CD4-positive, alpha-beta T cell treated with Interleukin-6 at 100 ng/mL for 8 hours (primary cell): Measurements from ENCODE around the gene PHACTR4.
A peak's percentile ranks its signal among the peaks of the same experiment; 100 is the strongest.
"Not testable (repeated sequence)": the region's sequence is repeated elsewhere in the genome, so short reads cannot be mapped to it uniquely, and the experiment has no call there.

Source experiments
- DNase-seq: peaks from one replicate; pipeline ENCODE4 v3.0.0-alpha.2; 2020; ENCODE audit warnings: mixed read lengths, low spot score

Gene PHACTR4

GRCh38 chr1:28369371-28370238, at the start of gene PHACTR4:
Gene PHACTR4, plus strand, starts transcription at chr1:28369740. Its CDS starts 37,708 bp downstream, at chr1:28407448.
- peak; percentile 78 for DNase-seq

- no peak for DNase-seq
These were observed 47.3 kb upstream of the PHACTR4 start for GRCh38 chr1:28322194-28322593.

DNA sequence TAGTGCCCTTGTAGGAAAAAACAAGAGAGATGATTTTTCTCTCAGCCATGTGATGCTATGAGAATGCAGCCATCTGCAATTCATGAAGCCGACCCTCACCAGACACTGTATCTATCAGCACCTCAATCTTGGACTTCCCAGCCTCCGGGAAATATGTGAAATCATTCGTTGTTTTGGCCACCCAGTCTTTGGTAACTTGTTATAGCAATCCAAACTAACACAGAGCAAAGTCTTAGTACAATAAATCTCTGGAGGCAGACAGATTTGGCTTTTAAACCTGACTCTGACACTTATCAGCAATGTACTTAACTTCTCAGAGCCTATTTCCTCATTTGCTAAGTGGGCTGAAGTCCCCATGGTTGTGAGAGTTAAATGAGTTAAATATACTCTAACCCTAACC, 45.8 kb upstream of the PHACTR4 start:
- no peak for DNase-seq

GRCh38 chr1:28326515-28326914, 43.0 kb upstream of the PHACTR4 start:
- no peak for DNase-seq

DNA sequence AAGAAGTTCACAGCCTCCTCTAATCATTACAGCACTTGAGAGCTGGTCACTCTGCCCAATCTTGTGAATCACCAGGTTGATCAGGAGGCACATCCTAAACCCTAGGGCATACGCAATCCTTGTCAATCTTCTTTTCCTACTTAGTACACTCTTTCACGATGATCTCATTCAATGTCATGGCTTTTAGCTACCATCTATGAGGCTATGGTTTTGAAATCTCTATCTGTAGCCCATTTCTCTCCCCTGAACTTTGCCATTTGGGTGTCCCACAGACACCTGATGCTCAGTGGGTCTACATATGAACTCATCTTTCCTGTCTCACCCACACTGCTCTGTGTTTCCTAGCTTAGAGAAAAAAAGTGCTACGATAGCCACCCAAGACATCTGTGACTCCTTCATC, 42.6 kb upstream of the PHACTR4 start:
- DNase-seq, result no peak

DNA sequence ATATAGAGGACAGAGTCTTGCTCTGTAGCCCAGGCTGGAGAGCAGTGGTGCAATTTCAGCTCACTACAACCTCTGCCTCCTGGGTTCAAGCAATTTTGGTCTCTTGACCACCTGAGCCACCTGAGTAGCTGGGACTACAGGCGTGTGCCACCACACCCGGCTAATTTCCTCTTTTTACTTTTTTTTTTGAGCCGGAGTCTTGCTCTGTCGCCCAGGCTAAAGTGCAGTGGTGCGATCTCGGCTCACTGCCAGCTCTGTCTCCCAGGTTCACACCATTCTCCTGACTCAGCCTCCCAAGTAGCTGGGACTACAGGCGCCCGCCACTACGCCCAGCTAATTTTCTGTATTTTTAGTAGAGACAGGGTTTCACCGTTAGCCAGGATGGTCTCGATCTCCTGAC, 42.1 kb upstream of the PHACTR4 start:
- not testable (repeated sequence) for DNase-seq

- DNase-seq, result no peak
These were observed 41.3 kb upstream of the PHACTR4 start for GRCh38 chr1:28328228-28328648.

- DNase-seq, result peak; percentile 9
These were observed 40.0 kb upstream of the PHACTR4 start for GRCh38 chr1:28329395-28330153.

DNA sequence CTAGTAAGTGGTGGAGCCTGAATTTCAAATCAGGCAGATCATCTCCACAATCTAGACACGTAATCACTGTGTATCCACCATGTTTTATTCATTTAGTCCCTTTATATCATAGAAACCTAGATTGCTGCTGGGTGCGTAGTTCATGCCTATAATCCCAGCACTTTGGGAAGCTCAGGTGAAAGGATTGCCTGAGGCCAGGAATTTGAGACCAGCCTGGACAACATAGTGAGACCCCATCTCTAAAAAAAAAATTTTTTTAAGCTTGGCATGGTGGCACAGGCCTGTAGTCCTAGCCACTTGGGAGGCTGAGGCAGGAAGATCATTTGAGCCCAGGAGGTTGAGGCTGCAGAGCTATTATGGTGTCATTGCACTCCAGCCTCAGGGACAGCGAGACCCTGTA, 30.6 kb upstream of the PHACTR4 start:
- DNase-seq, result no peak

- no peak for DNase-seq
These were observed 30.0 kb upstream of the PHACTR4 start for GRCh38 chr1:28339551-28339950.

DNA sequence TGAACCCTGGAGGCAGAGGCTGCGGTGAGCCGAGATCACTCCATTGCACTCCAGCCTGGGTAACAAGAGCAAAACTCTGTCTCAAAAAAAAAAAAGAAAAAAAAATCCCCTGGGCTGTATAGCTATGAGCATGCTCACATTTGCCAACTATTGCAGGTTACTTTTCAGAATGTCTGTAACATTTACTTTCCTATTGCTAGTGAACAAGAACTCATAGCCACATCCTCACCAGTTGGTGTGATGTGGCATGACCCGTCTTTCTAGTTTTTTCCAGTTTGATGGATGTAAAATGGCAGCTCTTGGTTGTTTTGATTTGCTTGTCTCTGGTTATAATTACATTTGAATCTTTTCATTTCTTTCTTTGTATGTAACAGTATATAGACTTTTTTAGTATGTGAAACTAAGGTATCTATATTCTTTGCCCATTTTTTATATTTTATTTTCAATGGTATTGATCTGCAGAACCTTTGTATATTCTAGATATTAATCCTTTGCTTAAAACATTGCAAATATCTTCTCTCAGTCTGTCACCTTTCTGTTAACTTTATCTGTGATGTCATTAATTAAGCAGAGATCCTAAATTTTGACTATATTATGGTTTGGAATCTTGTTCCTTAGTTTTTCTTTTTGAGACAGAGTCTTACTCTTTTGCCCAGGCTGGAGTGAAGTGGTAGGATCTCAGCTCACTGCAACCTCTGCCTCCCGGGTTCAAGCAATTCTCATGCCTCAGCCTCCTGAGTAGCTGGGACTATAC, 29.1 kb upstream of the PHACTR4 start:
- DNase-seq, result no peak

DNA sequence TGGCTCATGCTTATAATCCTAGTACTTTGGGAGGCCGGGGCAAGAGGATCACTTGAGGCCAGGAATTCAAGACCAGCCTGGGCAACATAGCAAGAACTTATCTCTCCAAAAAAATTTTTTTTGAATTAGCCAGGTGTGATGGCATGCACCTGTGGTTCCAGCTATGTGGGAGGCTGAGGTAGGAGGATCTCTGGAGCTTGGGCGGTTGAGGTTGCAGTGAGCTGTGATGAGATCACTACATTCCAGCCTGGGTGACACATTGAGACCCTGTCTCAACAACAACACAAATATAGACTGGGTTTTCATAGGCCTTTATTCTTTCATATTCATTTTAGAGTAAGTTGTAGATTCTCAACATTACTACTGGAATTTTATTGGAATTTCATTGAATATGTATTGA, 27.9 kb upstream of the PHACTR4 start:
- no peak for DNase-seq

DNA sequence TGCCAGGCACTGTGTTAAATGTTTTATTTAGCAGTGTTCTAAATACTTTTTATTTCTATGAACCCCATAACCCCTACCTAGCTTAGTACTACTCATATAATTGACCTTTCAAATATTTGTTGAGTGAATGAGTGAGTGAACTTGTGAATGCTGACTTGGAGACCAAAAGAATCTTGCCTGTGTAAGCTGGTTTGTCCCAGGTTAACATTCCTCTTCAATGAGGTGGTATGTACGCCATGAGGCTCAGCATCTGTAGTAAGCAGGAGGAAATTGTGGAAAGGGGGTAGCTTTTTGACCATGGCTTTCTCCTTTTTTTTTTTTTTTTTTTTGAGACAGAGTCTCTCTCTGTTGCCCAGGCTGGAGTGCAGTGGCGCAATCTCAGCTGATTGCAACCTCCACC, 26.1 kb upstream of the PHACTR4 start:
- DNase-seq, result no peak

GRCh38 chr1:28353248-28353810, 16.2 kb upstream of the PHACTR4 start:
- DNase-seq, result not testable (repeated sequence)

GRCh38 chr1:28354121-28354520, 15.4 kb upstream of the PHACTR4 start:
- DNase-seq, result no peak

DNA sequence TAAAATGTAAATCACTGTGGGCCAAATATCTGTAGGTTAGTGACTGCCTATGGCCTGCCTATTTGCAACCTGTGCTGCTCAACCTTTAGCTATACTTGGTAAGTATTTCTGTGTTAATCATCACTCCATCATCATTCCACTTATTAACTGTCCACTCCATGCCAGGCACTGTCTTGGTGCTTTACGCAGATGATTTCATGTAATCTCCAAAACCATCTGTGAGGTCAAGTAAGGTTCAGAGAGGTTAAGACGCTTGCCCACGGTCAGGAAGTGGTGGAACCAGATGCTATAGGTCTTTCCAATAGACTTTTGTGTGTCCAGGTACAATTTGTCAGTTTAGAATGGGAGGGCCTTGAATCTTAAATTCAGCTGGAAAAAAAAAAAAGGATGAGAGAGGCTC, 10.8 kb upstream of the PHACTR4 start:
- no peak for DNase-seq

GRCh38 chr1:28359592-28360239, 9.8 kb upstream of the PHACTR4 start:
- DNase-seq, result peak; percentile 57

DNA sequence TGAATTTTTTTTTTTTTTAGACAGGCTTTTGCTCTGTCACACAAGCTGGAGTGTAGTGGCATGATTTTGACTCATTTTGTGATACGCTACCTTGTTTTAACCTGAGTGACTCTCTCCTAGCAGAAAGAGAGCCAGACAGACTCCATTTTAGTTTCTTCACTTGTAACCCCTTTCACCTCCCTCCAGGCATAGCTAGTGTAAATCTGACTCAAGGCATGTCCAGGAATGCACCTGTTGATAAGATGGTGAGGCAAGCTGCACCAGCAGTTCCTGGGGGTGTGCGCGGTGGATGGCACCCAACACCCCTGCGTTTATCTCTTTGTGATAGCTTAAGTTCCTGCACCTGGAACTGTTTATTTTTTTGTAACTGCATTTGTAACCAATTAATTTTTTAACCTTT, 4.7 kb upstream of the PHACTR4 start:
- DNase-seq, result no peak

- no peak for DNase-seq
These were observed 3.7 kb upstream of the PHACTR4 start for GRCh38 chr1:28365864-28366263.

DNA sequence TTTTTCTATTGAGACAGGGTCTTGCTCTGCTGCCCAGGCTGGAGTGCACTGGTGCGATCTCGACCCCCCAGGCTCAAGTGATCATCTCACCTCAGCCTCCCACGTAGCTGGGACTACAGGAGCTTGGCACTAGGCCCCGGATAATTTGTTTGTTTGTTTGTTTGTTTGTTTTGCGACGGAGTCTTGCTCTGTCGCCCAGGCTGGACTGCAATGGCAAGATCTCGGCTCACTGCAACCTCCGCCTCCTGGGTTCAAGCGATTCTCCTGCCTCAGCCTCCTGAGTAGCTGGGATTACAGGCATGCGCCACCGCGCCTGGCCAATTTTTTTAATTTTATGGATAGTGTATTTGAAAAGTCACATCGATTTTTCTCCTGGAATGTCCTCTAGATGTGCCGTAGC, 932 bp upstream of the PHACTR4 start:
- not testable (repeated sequence) for DNase-seq

DNA sequence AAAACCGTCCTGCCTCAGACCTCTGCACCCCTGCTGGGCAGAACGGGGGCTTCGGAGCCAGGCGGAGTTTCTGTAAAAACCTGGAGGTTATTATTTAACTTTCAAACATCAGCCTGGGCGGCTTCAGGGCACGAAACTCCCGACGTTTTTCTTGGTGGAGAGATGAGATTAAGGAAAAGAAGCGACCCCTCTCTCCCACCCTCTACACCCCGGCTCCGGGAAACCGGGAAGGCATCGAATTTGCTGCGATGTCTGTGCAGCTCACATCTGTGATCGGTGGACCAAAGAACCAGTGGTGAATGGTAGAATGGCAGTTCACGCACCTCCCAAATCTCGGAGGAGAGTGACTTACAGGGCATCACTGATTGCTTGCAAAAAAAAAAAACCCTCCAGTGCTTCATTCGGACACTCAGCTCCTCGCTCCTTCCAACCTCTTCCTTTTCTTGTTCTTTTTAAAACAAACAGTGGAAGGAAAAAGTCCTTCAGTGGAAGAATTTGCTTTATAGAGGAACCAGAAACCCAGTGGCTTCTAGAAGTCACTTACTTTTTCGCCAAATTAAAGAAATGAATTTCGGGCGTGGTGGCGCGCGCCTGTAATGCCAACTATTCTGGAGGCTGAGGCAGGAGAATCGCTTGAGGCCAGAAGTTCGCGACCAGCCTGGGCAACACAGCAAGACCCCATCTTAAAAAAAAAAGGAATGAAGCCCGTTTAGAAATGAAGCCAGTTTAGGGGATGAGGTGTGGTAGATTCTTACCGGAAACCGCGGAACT, 884 bp downstream of the PHACTR4 start:
- no peak for DNase-seq
